Spinal cord (tissue), 10 donors: ENCODE measurements around the gene DYNLT2. TPM values are rescaled to one million over a fixed set of nuclear protein-coding genes. Genes with fewer than 3 reads are reported as not detected.

Experiments
- DNase-seq, 6 donors: peaks; one replicate each; pipeline versions ENCODE4 v3.0.0 to v3.0.0-alpha.2; 2013 to 2015; ENCODE audit warnings: low spot score in 6 of 6, low read depth in 4 of 6
- H3K27ac ChIP-seq: one replicate; pipeline ENCODE4 v1.5.1; 2013; ENCODE audit warnings: low read depth, low read length, control low read depth
- H3K27me3 ChIP-seq: one replicate; pipeline ENCODE4 v1.6.1; 2013; ENCODE audit warnings: low read length; ENCODE audit not compliant: control insufficient read depth, insufficient read depth
- H3K36me3 ChIP-seq: one replicate; pipeline ENCODE4 v1.6.1; 2013; ENCODE audit warnings: low read length; ENCODE audit not compliant: control insufficient read depth, insufficient read depth
- H3K4me1 ChIP-seq: one replicate; pipeline ENCODE4 v1.6.1; 2013; ENCODE audit warnings: low read length; ENCODE audit not compliant: control insufficient read depth, insufficient read depth
- H3K4me3 ChIP-seq: one replicate; pipeline ENCODE4 v1.5.1; 2013; ENCODE audit warnings: low read depth, low read length, control low read depth
- H3K9me3 ChIP-seq: one replicate; pipeline ENCODE4 v1.6.1; 2013; ENCODE audit warnings: low read length; ENCODE audit not compliant: control insufficient read depth, insufficient read depth
- WGBS: methylation state at CpG from one replicate; pipeline ENCODE4 v1.1.5; 2013; ENCODE audit warnings: missing lambda C conversion rate; ENCODE audit not compliant: insufficient coverage; 5-methylcytosine and 5-hydroxymethylcytosine counted together
- polyA plus RNA-seq, 2 donors: library from polyadenylated mRNA; unstranded; fragments of 120-200 nt; gene quantifications; one replicate each; pipeline ENCODE4 v1.2.1, GENCODE V29; 2013; ENCODE audit not compliant: insufficient read length in 2 of 2
- total RNA-seq, 2 donors: library from RNA; depleted of rRNA in 1 of 2; stranded (reverse); fragments of 120-200 nt in 1 of 2; fragments of >200 nt in 1 of 2; gene quantifications; one replicate each; pipeline versions ENCODE4 v1.2.3 to v1.2.4, GENCODE V29; 2013 to 2014
- donor health status: healthy.

The DYNLT2 gene
- total and polyA plus RNA-seq, 4 donors, result 3.0 to 7.2 (median 5.7) TPM

DNA sequence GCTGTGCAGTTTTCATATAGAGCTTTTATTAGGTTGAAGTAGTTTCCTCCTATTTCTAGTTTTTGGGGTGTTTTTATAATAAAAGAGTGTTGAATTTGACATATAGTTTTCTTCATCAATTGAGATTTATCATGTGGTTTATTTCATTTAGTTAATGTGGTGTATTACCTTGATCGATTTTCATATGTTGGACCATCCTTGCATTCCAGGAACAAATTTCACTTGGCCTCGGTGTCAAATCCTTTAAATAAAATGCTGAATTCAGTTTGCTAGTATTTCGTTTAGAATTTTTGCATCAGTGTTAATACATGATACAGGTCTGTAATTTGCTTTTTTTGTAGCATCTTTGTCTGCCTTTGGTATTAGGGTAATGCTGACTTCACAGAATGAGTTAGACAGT, 6.0 kb downstream of the DYNLT2 start:
- no peaks in the 10 kb centered on the region for H3K4me1 ChIP-seq
- no peak overlapping the region for H3K4me3 ChIP-seq
- H3K27me3 ChIP-seq, result no peaks in the 10 kb centered on the region
- WGBS, result 100% methylated on average over 2 of the region's 3 CpGs
- H3K9me3 ChIP-seq, result peaks cover 2% of the 10 kb centered on the region
- no peaks in the 10 kb centered on the region for H3K36me3 ChIP-seq
- no peak overlapping the region for H3K27ac ChIP-seq
- no peak for DNase-seq

DNA sequence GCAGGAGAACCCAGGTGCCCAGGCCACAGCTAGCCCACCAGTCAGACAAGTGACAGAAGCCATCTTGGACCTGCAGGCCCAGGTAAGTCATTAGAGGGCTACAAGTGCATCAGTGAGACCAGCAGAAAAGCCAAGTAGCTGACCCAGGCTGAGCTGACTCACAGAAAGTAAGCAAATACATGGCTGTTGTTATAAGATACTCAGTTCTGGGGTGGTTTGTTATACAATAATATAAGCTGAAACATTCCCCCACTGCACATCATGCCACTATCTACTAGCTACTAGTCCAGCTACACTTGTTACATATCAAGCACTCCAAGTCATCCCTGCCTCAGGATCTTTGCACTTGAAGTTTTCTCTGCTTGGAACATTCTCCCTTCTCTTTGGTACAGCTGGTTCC, 10.0 kb downstream of the DYNLT2 start:
- no peak for DNase-seq
- no peaks in the 10 kb centered on the region for H3K4me1 ChIP-seq
- H3K9me3 ChIP-seq, result no peaks in the 10 kb centered on the region
- no peak overlapping the region for H3K27ac ChIP-seq
- no peaks in the 10 kb centered on the region for H3K27me3 ChIP-seq
- H3K36me3 ChIP-seq, result no peaks in the 10 kb centered on the region
- H3K4me3 ChIP-seq, result no peak overlapping the region

DNA sequence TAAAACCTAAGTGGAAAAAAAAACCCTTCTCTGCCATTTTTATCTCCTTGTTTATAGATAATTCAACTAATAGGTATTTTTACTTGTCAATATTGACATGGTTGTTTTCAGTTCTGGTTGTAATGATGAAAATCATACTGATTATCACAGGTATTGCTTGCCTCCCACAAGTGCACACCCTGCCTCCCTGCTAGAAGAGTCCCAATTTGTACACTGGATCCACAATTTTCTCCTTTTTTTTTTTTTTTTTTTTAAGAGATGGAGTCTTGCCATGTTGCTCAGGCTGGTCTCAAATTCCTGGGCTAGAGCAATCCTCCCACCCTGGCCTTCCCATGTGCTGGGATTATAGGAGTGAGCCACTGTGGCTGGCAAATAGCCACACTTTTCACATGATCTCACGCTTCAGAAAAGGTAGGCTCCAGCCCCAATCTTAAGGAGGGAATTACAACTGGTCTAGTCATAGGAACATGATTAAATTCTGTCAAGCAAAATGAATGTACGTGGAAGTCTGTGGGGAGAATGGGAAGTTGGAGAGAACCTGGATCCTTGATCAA, 12.3 kb downstream of the DYNLT2 start:
- DNase-seq, result no peak

DNA sequence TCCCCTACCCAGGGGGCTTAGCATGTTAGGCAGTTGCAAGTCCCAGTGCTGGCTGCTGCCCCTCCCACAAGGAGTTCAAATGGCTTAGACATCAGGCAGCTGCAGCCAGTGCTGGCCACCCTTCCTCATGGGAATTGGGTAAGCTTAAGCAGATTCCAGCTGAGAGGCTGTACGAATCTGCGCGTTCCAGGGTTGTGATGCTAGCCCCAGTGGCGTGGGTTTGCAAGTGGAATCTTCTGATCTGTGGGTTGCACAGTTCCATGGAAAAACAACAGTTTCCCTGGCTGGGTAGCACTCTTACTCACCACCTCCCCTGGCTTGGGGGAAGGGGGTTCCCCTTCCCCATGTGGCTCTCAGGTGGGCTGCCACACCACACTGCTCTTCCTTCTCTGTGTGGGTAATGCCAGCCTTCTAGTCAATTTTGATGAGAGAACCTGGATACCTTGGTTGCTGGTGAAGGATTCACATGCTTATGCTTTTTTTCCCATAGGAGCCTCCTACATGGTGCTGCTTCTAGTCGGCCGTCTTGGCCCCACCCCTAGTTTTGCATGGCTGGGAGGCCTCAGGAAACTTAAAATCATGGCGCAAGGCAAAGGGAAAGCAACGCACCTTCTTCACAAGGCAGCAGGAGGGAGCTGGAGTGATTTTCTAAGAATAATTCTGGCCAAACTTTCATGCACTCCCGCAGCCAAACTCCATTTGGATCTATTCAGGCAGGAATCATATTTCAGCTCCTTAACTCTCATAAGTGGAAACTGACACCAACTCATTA, 13.0 kb downstream of the DYNLT2 start:
- Histone ChIP-seq H3K27ac (no peak overlapping the region), H3K9me3 (no peaks in the 10 kb centered on the region), H3K27me3 (no peaks in the 10 kb centered on the region), H3K4me3 (no peak overlapping the region), H3K4me1 (no peaks in the 10 kb centered on the region), H3K36me3 (no peaks in the 10 kb centered on the region)
- 68% methylated on average over 5 of the region's 9 CpGs for WGBS
- DNase-seq, result peak in 1 of 6 donors; percentile 18

More for the DNA sequence above, 12.3 kb downstream of the DYNLT2 start:
- no peaks in the 10 kb centered on the region for H3K27me3 ChIP-seq
- H3K4me1 ChIP-seq, result no peaks in the 10 kb centered on the region
- H3K36me3 ChIP-seq, result no peaks in the 10 kb centered on the region
- H3K4me3 ChIP-seq, result no peak overlapping the region
- no peaks in the 10 kb centered on the region for H3K9me3 ChIP-seq
- no peak overlapping the region for H3K27ac ChIP-seq
- WGBS, result no CpG with 5 or more reads among the region's 2 CpGs

DNA sequence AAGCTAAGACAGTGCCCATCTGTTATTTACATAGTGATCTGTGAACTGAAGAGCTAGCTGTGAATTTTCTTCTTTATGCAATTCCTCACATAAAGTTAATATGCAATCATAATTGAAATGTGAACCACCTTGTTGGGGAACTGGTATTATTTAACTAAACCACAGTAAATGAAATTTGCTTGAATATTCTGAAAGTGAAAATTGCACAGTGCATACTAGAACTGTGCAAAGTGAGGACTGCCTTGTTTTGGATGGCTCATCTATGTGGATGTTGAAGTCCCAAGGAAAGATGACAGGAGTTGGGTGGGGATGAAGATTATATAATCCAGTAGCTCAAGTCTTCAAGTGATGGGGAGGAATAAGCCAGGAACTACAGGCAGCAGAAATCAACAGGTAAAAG, 21.4 kb downstream of the DYNLT2 start:
- no peak for DNase-seq
- Histone ChIP-seq H3K4me1 (peaks cover 5% of the 10 kb centered on the region), H3K4me3 (no peak overlapping the region), H3K9me3 (no peaks in the 10 kb centered on the region), H3K27ac (no peak overlapping the region), H3K36me3 (no peaks in the 10 kb centered on the region), H3K27me3 (no peaks in the 10 kb centered on the region)

DNA sequence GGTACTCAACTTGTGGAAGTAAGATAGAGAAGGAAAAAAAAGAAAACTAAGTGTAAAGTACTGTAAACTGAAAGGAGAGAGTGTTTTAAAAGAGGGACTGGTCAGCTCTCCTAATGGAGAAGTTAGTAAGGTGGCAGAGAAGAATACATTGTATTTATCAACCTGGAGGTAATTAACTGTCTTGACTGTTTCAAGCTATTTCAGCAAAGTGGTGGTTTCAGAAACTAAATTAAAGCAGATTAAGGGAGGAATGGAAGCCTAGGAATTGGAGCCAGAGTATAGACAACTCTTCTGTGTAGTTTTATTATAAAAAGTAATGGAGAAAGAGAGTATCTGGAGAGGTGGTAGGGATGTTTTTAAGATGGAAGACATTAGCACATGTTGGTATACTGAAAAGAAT, 24.4 kb downstream of the DYNLT2 start:
- no peak for DNase-seq
- Histone ChIP-seq H3K27ac (no peak overlapping the region), H3K27me3 (no peaks in the 10 kb centered on the region), H3K4me1 (peaks cover 13% of the 10 kb centered on the region), H3K4me3 (no peak overlapping the region), H3K36me3 (no peaks in the 10 kb centered on the region), H3K9me3 (no peaks in the 10 kb centered on the region)

DNA sequence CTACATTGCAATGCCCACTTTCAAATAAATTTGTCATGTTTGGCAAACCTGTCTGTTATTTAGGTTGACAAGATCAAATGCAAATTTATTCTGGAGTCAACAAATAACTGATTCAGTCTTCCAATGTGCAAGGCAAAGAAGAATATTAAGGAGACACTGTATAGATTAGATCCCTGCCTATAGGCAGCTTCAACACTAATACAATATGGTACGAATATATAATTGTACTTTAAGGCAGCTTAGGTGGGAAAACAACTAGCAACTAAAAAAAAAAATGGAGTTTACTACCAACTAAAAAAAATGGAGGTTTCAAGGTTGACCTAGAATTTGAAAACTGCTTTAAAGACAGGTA, 25.3 kb downstream of the DYNLT2 start:
- Histone ChIP-seq H3K9me3 (no peaks in the 10 kb centered on the region), H3K4me1 (peaks cover 16% of the 10 kb centered on the region), H3K27ac (no peak overlapping the region), H3K4me3 (no peak overlapping the region), H3K36me3 (no peaks in the 10 kb centered on the region), H3K27me3 (no peaks in the 10 kb centered on the region)
- DNase-seq, result no peak
- no CpG with 5 or more reads among the region's 1 CpG for WGBS

DNA sequence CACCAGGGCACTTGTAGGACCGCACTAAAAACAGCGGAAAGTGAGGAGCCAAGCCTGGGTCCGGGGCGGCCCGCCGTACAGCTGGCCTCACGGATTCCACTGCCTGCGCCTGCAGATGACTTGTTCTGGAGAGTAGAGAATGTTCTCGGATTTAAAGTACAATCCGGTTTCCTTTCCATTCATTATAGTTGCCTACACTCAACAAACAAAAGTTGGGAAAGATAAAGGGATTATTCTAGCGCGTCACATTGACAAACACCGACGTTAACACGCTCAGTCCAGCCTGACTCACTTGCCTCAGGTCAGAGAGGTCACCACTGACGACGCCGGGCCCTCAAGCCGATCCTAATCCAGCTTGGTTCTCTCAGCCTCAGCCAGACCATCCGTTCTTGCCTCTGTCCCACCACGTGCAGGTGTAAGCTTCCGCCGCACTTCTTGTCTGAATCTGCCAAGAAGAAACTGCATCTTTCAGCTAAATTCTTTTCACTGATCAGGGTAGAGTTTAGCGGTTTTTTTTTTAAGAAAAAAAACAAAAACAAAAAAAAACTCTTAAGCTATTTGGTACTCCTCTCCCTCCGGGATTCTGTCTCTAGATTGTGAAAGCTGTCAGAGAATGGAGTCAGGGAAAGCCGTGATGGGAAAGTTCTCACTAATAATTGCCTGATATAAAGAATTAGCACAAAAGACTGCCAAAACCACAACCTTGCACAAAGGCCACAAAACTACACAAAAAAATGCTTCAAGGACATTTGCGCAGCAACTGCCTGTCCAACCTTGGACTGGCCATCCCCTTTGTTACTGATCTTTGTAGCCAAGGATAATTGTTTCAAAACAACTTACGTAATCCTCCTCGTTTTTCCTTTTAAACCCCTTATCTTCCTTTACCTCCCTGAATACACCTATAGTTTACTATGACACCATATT, 26.0 kb downstream of the DYNLT2 start:
- Histone ChIP-seq H3K9me3 (no peaks in the 10 kb centered on the region), H3K4me1 (peaks cover 16% of the 10 kb centered on the region), H3K27me3 (no peaks in the 10 kb centered on the region), H3K27ac (peak overlapping the region; percentile 83), H3K36me3 (no peaks in the 10 kb centered on the region), H3K4me3 (peak overlapping the region; percentile 64)
- DNase-seq, result peak in 5 of 6 donors; percentile 23 to 83 (median 45)
- 14% methylated on average over 17 of the region's 29 CpGs for WGBS

DNA sequence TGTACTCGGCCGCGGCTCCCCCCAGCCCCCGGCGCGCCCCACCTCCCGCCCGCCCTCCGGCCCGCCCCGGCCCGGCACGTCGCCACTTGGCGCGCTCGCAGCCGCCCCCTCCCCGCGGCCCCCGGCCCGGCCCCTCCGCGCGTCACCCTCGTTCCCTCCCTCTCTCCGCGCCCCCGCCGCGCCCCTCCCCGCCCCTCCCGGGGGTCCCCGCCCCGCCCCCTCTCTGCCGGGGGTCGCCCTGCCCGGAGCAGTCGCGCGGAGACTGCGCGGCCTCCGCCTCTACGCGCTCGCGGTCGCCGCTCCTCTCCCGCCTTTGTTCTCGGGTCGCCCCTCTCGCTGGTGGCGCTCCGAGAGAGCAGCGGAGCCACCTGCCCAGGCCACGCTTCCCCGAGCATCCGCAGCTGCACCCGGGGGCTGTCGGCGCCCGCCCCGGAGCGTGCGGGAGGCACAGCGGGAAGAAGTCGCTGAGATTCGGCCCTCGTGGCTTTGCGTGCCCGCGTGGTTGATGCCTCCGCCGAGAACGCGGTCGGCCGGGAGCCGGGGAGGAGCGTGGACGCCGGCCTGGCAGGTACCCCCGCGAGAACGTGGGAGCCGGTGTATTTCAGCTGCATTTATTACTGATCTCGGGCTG, 26.8 kb downstream of the DYNLT2 start, which contains the start of gene PHF10:
PHF10 (minus strand) TSS at position 7 of the 631 bp plus-strand sequence. CDS start 569 bp downstream, outside the sequence.
- Histone ChIP-seq H3K36me3 (no peaks in the 10 kb centered on the region), H3K4me1 (peaks cover 16% of the 10 kb centered on the region), H3K27ac (peak within 1 kb of the TSS; percentile 85), H3K4me3 (peak within 1 kb of the TSS; percentile 80), H3K27me3 (no peaks in the 10 kb centered on the region), H3K9me3 (no peaks in the 10 kb centered on the region)
- DNase-seq, result peak in 5 of 6 donors; percentile 54 to 93 (median 75)
- under 1% methylated on average over 63 of the region's 89 CpGs for WGBS
